ENCODE results near the gene HEY2. TPM values are rescaled to one million over a fixed set of nuclear protein-coding genes. Genes with fewer than 3 reads are reported as not detected.
A peak's percentile ranks its signal among the peaks of the same experiment; 100 is the strongest.

HEY2 gene
- total and polyA plus RNA-seq, 4 donors, result 1.0 to 2.0 (median 1.4) TPM

GRCh38 chr6:125742464-125743120 lies 6.8 kb upstream of the HEY2 start:
- no peak for TF ChIP-seq TAF1 (conservative IDR thresholded peaks at IDR 0.05)
- TF ChIP-seq CTCF (IDR thresholded peaks at IDR 0.05; ENCODE audit: low read depth, low read length, missing input control), result no peak
- no peak for TF ChIP-seq ZBTB33 (IDR thresholded peaks at IDR 0.05)
- no peak for TF ChIP-seq REST (IDR thresholded peaks at IDR 0.05)
- TF ChIP-seq JUND (IDR thresholded peaks at IDR 0.05), result no peak
- no peak for TF ChIP-seq YY1 (IDR thresholded peaks at IDR 0.05)
- TF ChIP-seq RXRA (IDR thresholded peaks at IDR 0.05), result no peak
- TF ChIP-seq HNF4G (IDR thresholded peaks at IDR 0.05), result no peak
- no peak for TF ChIP-seq ATF3 (IDR thresholded peaks at IDR 0.05)
- TF ChIP-seq FOXA2 (IDR thresholded peaks at IDR 0.05), result no peak
- TF ChIP-seq EGR1 (IDR thresholded peaks at IDR 0.05; ENCODE audit: low read depth in 2 of 2), result no peak
- no peak for TF ChIP-seq HNF4A (conservative IDR thresholded peaks at IDR 0.05)
- TF ChIP-seq FOXA1 (IDR thresholded peaks at IDR 0.05), result no peak
- no peak for TF ChIP-seq RAD21 (IDR thresholded peaks at IDR 0.05)
- TF ChIP-seq GABPA (IDR thresholded peaks at IDR 0.05 in 1 of 2, conservative IDR thresholded peaks at IDR 0.05 in 1 of 2), result no peak
- TF ChIP-seq MAX (IDR thresholded peaks at IDR 0.05), result no peak
- TF ChIP-seq SP1 (IDR thresholded peaks at IDR 0.05), result no peak
- TF ChIP-seq NR2F2 (IDR thresholded peaks at IDR 0.05), result no peak
- Histone ChIP-seq H3K4me1 (ENCODE audit: control insufficient read depth in 4 of 4, insufficient read depth in 4 of 4, low read length in 3 of 4) (peaks cover 2 to 25% (median 9%) of the 10 kb centered on the region in 4 donors), H3K36me3 (ENCODE audit: control insufficient read depth in 4 of 4, insufficient read depth in 3 of 4, low read depth in 1 of 4, low read length in 3 of 4) (no peaks in the 10 kb centered on the region), H3K9me3 (ENCODE audit: control insufficient read depth in 4 of 4, low read length in 3 of 4) (no peaks in the 10 kb centered on the region), H3K4me3 (ENCODE audit: low read depth in 1 of 3, low read length in 3 of 3) (peak overlapping the region in 1 of 3 donors; percentile 18), H3K9ac (ENCODE audit: low read depth in 1 of 2, low read length in 2 of 2) (peak overlapping the region in 1 of 2 donors; percentile 6), H3K27ac (ENCODE audit: low read depth in 1 of 2, low read length in 2 of 2) (peak overlapping the region in 1 of 2 donors; percentile 31), H3K27me3 (ENCODE audit: control insufficient read depth in 4 of 4, insufficient read depth in 4 of 4, low read length in 3 of 4) (no peaks in the 10 kb centered on the region)
- WGBS, result 34% methylated on average over 5 of the region's 5 CpGs
- no peak for DNase-seq (ENCODE audit: low spot score)

All from liver (tissue), 9 donors.